IPS DF 19.7 (cell line): ENCODE results near the gene RHBDL3.

ENCODE experiments used
- DNase-seq: peaks from one replicate; pipeline ENCODE4 v3.0.0-alpha.2; 2013; ENCODE audit warnings: low read depth, low spot score

RHBDL3 gene

DNA sequence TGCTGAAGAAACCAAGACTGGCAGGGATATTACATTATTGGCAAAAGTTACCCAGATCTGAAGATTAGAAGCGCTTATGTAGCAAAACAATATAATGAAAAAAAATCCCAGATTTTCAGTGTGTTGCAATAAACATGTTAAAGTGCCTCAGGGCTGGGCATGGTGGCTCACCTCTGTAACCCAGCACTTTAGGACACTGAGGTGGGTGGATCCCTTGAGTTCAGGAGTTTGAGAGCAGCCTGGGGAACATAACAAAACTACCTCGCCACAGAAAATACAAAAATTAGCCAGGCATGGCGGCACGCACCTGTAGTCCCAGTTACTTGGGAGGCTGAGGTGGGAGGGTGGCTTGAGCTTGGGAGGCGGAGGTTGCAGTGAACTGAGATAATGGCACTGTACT lies 91.1 kb downstream of the RHBDL3 start:
- DNase-seq: no peak

DNA sequence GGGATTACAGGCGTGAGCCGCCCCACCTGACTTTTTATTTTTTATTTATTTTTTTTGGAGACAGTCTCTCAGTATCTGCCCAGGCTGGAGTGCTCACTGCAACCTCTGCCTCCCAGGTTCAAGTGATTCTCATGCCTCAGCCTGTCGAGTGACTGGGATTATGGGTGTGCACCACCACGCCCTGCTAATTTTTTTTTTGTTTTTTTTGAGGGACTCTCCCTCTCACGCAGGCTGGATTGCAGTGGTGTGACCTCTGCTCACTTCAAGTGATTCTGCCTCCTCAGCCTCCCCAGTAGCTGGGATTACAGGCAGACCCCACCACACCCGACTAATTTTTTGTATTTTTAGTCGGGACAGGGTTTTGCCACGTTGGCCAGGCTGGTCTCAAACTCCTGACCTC lies 92.0 kb downstream of the RHBDL3 start:
- DNase-seq: no peak

DNA sequence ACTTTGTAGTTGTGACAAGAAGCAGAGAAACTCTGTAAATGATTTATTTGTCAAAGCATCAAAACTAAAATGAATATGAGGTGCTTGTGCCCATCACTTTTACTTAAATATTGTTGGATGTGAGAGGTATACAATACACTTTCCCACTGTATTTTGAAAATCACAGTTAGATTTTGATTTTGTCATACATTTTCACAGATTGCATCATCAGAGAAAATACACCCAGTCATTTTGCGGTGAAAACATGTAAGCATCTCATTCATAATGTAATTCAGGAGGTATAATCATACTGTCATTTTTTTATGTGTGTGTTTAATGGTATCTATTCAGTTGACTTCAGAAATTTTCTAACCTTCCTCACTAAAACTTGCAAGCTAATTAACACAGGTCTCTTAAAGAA lies 95.6 kb downstream of the RHBDL3 start:
- no peak for DNase-seq

DNA sequence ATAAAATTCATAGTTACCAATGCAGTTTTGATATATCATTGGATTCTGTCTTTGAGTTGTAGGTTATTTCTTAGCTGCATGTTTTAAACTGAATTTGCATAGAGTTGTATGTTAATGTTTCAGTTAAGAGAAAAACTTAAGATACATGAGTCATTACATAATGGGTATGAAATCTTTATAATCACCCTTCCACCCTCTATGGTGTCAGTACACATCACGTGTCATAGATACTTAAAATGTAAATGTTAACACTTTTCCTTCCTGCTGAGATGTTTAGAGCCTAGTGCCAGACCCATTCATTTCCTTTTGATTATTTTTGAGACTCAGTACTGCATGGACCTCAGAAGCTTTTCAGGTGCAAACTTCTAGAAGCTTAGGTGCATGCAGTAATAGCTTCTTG lies 104.8 kb downstream of the RHBDL3 start:
- no peak for DNase-seq
